NCI-H1417 treated with DMSO at 0.1 percent for 48 hours (cell line): ENCODE data around the gene SH3PXD2A.

Source experiments
- DNase-seq: peaks from one replicate; lab custom pipeline; 2025; lab: John Stamatoyannopoulos, UW

Gene SH3PXD2A

GRCh38 chr10:103706047-103706446 lies 149.3 kb downstream of the SH3PXD2A start:
- DNase-seq: no peak

- DNase-seq: no peak
Observed at GRCh38 chr10:103703941-103704919, 151.1 kb downstream of the SH3PXD2A start.

GRCh38 chr10:103701380-103702222 lies 153.8 kb downstream of the SH3PXD2A start:
- no peak for DNase-seq

DNA sequence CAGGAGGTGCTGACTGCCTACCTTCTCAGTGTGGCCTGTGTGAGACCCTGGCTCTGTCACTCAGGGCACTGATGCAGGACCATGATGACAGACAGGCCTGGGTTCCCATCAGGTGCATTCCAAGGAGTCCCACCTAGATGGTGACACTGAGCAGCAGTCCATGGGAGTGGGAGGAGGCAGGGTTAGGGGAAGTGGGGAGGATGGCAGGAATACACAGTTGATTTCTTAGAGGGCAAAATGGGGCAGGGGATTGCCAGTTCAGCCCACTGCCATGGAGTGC lies 155.0 kb downstream of the SH3PXD2A start:
- DNase-seq: no peak

- no peak for DNase-seq
Observed at GRCh38 chr10:103699611-103700435, 155.6 kb downstream of the SH3PXD2A start.

- DNase-seq: no peak
Observed at GRCh38 chr10:103698266-103698665, 157.1 kb downstream of the SH3PXD2A start.

DNA sequence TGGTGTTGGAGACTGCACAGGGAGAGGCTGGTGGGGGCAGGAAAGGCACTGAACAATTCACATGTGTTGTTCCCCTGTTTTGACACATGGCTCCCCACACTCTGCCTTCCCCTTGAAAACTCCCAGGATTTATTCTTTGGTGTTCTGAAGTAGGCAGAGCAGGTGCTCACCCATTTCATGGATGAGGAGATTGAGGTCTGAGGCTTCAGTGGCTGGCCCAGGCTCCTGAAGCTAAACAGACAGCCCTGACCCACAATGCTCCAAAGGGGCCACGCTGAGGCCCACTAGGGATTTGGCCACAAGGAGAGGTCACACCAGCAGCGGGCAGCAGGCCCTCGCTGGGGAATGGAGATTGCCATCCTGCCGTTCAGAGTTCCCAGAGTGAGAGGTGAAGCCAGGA lies 157.6 kb downstream of the SH3PXD2A start:
- no peak for DNase-seq

- DNase-seq: no peak
Observed at GRCh38 chr10:103696411-103697145, 158.8 kb downstream of the SH3PXD2A start.

GRCh38 chr10:103696094-103696410 lies 159.3 kb downstream of the SH3PXD2A start:
- no peak for DNase-seq

GRCh38 chr10:103695584-103696005 lies 159.8 kb downstream of the SH3PXD2A start:
- no peak for DNase-seq

DNA sequence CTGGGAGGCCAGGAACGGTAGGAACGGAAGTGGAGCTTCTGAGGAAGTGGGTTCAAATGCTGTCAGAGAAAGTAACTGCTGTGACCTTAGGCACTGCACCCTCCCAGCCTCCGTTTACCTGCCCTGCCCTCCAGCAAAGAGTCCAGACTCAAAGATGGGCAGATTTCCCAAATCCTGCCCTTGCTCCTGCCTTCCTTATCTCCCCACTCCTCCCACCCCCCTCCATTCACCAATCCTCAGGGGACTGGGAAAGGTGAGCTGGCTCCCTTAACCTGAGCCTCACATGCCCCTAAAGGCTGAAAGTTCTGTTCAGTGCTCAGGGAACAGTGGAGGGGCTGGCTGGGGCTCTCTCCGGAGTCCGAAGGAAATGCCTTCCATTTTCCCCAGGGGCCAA lies 161.6 kb downstream of the SH3PXD2A start:
- DNase-seq: no peak

DNA sequence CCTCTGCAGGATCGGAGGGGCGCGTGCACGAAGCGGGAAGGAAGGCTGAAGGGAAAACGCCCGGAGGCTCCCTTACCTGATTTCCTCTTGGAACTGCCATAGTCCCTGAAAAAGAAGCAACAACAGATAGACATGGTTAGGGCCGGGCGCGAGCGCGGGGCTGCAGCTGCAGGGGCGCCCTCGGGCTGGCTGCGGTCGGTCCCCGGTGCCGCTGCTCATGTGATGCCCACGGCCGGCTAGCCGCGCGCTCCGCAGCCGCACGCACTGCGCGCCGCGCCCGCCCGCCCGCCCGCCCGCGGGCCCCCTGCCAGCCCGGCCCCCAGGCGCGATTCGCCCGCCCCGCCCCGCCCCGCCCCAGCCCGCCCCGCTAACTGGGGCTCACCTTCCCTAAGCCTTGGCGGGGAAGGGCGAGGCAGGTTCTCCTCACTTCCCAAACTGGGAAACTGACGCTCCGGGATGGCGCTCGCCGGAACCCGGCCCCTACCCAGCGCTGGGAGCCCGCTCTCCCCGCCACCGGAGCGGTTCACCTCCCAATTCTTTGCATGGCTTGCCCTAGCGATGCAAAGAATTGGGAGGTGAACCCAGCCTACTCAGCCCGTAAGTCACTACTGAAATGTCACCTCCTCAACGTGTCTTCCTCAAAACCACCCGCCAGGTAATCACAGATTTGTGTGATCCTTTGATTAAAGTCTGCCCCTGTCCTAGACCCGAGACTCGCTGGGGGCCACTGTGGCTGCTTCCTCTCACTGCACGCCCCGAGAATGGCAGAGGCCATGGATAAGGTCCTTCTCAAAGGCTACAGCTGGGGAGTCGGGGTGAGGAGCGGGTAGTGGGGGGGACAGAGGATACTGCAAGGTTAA lies 162.2 kb downstream of the SH3PXD2A start:
- no peak for DNase-seq

DNA sequence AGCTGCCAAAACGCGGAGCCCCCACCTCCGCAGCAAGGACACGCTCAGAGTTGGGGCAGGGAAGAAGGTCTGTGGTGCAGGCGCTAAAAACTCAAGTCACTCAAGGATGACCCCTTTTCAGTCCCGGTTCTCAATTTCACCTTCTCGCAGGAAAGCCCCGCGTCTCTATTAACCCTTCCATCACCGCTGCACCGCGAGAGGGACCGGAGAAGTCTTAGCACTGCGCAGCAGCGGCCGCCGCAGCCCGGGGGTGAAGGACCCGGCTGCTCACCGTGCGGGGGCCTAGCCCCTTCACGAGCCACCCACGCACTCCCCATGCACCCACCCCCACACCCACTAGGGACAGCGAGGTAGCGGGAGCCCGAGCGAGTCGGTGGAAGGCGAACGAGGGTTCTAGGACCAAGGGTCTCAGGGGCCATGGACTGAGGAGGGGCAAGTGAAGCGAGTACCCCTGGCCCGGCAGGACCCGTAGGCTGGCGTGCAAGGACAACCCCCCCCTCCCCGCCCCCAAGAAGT lies 162.9 kb downstream of the SH3PXD2A start:
- DNase-seq: no peak

GRCh38 chr10:103691723-103692435 lies 163.5 kb downstream of the SH3PXD2A start:
- no peak for DNase-seq

- DNase-seq: no peak
Observed at GRCh38 chr10:103691267-103691666, 164.1 kb downstream of the SH3PXD2A start.

DNA sequence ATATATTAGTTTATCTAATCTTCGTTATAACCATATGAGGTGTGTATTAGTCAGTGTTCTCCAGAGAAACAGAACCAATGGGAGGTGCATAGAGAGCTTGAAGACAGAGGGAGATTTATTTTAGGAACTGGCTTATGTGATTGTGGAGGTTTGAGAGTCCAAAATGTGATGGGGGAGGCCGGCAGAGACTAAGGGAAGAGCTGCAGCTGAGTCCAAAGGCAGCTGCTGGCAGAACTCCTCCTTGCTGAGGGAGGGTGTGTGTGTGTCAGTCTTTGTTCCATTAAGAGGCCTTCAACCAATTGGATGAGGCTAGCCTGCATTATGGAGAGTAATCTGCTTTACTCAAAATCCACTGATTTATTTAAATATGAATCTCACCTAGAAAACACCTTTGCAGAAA lies 165.1 kb downstream of the SH3PXD2A start:
- DNase-seq: no peak

DNA sequence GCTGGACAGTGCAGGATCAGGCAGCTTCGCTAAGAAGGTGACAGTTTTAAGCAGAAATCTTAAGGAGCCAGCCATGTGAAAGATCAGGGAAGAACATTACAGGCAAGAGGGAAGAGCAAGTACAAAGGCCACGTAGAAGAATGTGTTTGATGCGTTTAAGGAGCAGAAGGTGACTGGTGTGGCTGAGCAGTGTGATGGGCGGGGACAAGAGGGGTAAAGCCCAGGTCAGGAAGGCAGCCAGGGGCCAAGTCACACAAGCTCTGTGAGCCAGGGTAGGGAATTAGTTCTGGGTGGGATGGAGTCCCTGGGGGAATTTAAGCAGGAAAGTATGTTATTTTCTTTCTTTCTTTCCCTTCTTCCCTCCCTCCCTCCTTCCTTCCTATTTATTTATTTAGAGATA lies 166.9 kb downstream of the SH3PXD2A start:
- no peak for DNase-seq

DNA sequence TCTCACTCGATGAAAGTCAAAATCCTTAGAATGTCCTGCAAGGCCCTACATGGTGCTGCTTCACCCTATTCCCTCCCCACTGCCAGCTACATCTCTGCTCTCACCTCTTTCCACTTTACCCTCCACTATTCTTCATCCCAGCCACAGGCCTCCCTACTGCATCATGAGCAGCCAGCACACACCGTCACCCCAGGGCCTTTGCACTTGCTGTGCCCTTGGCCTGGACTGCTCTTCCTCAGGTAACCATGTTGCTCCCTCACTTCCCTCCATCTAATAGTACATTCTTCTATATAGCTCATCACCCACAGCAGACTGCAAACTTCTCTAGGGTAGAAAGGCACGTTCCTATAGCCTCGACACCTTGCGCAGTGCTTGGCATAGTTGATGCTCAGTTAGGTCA lies 167.7 kb downstream of the SH3PXD2A start:
- no peak for DNase-seq

DNA sequence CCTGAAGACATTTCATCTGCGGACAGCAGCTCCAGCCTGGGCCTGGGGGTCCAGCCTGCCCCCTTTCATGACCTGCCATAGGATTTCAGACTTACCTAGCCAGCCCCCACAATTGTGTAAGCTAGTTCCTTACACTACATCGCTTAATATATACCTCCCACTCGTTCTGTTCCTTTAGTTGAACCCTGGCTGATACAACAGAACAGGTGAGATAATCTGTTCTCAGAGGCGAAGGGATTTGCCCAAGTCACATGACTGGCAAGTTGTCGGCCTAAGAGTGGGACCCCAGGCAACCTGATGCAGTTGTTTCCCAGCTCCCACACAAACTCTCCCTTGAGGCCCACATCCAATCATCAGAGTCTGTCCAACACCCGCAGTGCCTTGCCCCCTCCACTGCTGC lies 168.2 kb downstream of the SH3PXD2A start:
- DNase-seq: no peak
